HepG2 (cell line): ENCODE measurements around the gene GAD1. TPM values are rescaled to one million over a fixed set of nuclear protein-coding genes. Genes with fewer than 3 reads are reported as not detected.

ENCODE experiments used
- FOXM1 ChIP-seq: sonication (generic); formaldehyde crosslinking; IDR thresholded peaks from 2 replicates; pipeline ENCODE4 v1.5.0; 2020; ENCODE audit warnings: missing genetic modification reagents
- KAT7 ChIP-seq: IDR thresholded peaks from 2 replicates; pipeline ENCODE4 v1.6.1; 2018; ENCODE audit warnings: borderline replicate concordance, missing compliant biosample characterization
- KDM5A ChIP-seq: fragments of 200-600 bp; sonication (generic); IDR thresholded peaks from 2 replicates; pipeline ENCODE4 v1.7.0; 2018; ENCODE audit warnings: antibody characterized with exemption, mild to moderate bottlenecking, low read length, borderline replicate concordance
- NFE2L1 ChIP-seq: sonication (generic); formaldehyde crosslinking; IDR thresholded peaks from 2 replicates; pipeline ENCODE4 v1.4.0; 2020; ENCODE audit warnings: missing genetic modification reagents, mild to moderate bottlenecking, borderline replicate concordance
- SNAI1 ChIP-seq: sonication (generic); formaldehyde crosslinking; IDR thresholded peaks from 2 replicates; pipeline ENCODE4 v1.5.0; 2020; ENCODE audit warnings: mild to moderate bottlenecking, missing genetic modification reagents, borderline replicate concordance
- ZBTB20 ChIP-seq: sonication (generic); formaldehyde crosslinking; IDR thresholded peaks from 2 replicates; pipeline ENCODE4 v1.8.1; 2023; ENCODE audit warnings: missing genetic modification reagents, low read depth, mild to moderate bottlenecking, borderline replicate concordance
- ZFP90 ChIP-seq: sonication (generic); formaldehyde crosslinking; IDR thresholded peaks from 2 replicates; pipeline ENCODE4 v1.8.0; 2022; ENCODE audit warnings: missing genetic modification reagents, mild to moderate bottlenecking, inconsistent platforms, borderline replicate concordance
- ZNF10 ChIP-seq: sonication (generic); formaldehyde crosslinking; IDR thresholded peaks from 2 replicates; pipeline ENCODE4 v1.4.0; 2020; ENCODE audit warnings: mild to moderate bottlenecking, low read depth, missing genetic modification reagents, borderline replicate concordance
- ZNF317 ChIP-seq: sonication (generic); formaldehyde crosslinking; IDR thresholded peaks from 2 replicates; pipeline ENCODE4 v1.5.0; 2020; ENCODE audit warnings: mild to moderate bottlenecking, missing genetic modification reagents
- ZNF543 ChIP-seq: sonication (generic); formaldehyde crosslinking; IDR thresholded peaks from 2 replicates; pipeline ENCODE4 v1.4.0; 2020; ENCODE audit warnings: mild to moderate bottlenecking, missing genetic modification reagents
- ZNF562 ChIP-seq: sonication (generic); formaldehyde crosslinking; IDR thresholded peaks from 2 replicates; pipeline ENCODE4 v1.8.0; 2022; ENCODE audit warnings: missing genetic modification reagents, borderline replicate concordance
- ZNF569 ChIP-seq: sonication (generic); formaldehyde crosslinking; IDR thresholded peaks from 2 replicates; pipeline ENCODE4 v1.5.0; 2020; ENCODE audit warnings: mild to moderate bottlenecking, missing genetic modification reagents, moderate library complexity, borderline replicate concordance
- ZNF792 ChIP-seq: IDR thresholded peaks from 2 replicates; pipeline ENCODE4 v1.6.1; 2016
- ZNF800 ChIP-seq: sonication (generic); formaldehyde crosslinking; IDR thresholded peaks from 2 replicates; pipeline ENCODE4 v1.4.0; 2020; ENCODE audit warnings: missing genetic modification reagents
- ZNF850 ChIP-seq: sonication (generic); formaldehyde crosslinking; conservative IDR thresholded peaks from 2 replicates; pipeline ENCODE4 v1.9.0; 2021; ENCODE audit warnings: mild to moderate bottlenecking, missing genetic modification reagents
- ZSCAN29 ChIP-seq: sonication (generic); formaldehyde crosslinking; conservative IDR thresholded peaks from 2 replicates; pipeline ENCODE4 v1.4.0; 2020; ENCODE audit warnings: mild to moderate bottlenecking, missing genetic modification reagents
- polyA plus RNA-seq, 8 experiments: library from polyadenylated mRNA; depleted of rRNA in 3 of 8; stranded (reverse) in 7 of 8; unstranded in 1 of 8; fragments of >200 nt; fragmentation: Illumina TruSeq in 4 of 8; extraction: Trizol in 4 of 8; gene quantifications; 2 replicates each; pipeline versions ENCODE4 v1.2.1 to v1.2.3, GENCODE V29; 2011 to 2016; ENCODE audit warnings: low read depth in 4 of 8, missing spikeins in 1 of 8, mixed read lengths in 1 of 8; ENCODE audit not compliant: insufficient read depth in 1 of 8
- total RNA-seq, 5 experiments: library from RNA; depleted of rRNA; stranded (reverse); fragments of >200 nt; fragmentation: Illumina TruSeq; extraction: Trizol; gene quantifications; 2 replicates each; pipeline ENCODE4 v1.2.3, GENCODE V29; 2016; ENCODE audit warnings: low read depth in 1 of 5
- TF ChIP-seq, protein P1 (sequence below): sonication (generic); formaldehyde crosslinking; IDR thresholded peaks from 2 replicates; pipeline ENCODE4 v1.4.0; 2020; ENCODE audit warnings: missing genetic modification reagents, mild to moderate bottlenecking, borderline replicate concordance
- TF ChIP-seq, protein P2 (sequence below): fragments of 450-650 bp; IDR thresholded peaks from 2 replicates; pipeline ENCODE4 v1.6.1; 2017

The GAD1 gene
- total and polyA plus RNA-seq, 2 of the 13 experiments (the other 11 are each of a cell fraction or from before 2014, with no cell fraction given), result 0.09 to 0.13 TPM

DNA sequence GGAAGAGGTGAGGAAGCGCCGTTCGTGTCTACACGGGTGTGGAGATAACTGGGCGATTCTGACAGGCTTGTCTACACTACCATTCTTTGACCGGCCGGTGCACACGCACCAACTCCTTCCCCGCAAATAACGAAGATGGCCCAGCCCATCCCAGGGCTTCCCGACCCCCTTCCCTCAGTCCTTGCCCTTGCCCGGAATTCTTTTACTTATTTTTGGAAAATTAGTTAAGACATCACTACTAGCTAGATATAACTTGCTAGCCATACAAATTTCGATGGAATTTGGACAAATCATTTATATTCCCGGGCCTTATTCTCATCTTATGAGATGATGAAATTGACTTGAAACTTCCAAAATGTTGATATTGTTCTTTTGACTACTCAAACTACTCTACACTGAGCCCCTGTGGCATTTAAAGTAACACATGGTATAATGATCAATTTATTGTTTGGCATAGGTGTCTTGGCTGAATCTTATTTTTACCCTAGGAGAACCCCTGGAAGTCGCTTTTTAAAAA, 45.2 kb upstream of the GAD1 start (continued):
- TF ChIP-seq ZNF850 (CRISPR knock-in tag) (no peak), ZSCAN29 (CRISPR knock-in tag) (peak; percentile 99), KDM5A (no peak), SNAI1 (CRISPR knock-in tag) (no peak), FOXM1 (CRISPR knock-in tag) (no peak), ZNF317 (CRISPR knock-in tag) (no peak), ZBTB20 (CRISPR knock-in tag) (no peak), ZNF569 (CRISPR knock-in tag) (no peak), NFE2L1 (CRISPR knock-in tag) (no peak), ZNF792 (CRISPR knock-in tag) (no peak), ZNF543 (peak; percentile 4; the same call in 1 of the 2 replicates), ZFP90 (0 out of 2 replicates have a peak, but pooled peaks have one; percentile 24), KAT7 (CRISPR knock-in tag) (no peak), ZNF562 (CRISPR knock-in tag) (no peak), ZNF800 (peak; percentile 7; the same call in 1 of the 2 replicates), ZNF10 (no peak)
- TF ChIP-seq, protein P1, sequence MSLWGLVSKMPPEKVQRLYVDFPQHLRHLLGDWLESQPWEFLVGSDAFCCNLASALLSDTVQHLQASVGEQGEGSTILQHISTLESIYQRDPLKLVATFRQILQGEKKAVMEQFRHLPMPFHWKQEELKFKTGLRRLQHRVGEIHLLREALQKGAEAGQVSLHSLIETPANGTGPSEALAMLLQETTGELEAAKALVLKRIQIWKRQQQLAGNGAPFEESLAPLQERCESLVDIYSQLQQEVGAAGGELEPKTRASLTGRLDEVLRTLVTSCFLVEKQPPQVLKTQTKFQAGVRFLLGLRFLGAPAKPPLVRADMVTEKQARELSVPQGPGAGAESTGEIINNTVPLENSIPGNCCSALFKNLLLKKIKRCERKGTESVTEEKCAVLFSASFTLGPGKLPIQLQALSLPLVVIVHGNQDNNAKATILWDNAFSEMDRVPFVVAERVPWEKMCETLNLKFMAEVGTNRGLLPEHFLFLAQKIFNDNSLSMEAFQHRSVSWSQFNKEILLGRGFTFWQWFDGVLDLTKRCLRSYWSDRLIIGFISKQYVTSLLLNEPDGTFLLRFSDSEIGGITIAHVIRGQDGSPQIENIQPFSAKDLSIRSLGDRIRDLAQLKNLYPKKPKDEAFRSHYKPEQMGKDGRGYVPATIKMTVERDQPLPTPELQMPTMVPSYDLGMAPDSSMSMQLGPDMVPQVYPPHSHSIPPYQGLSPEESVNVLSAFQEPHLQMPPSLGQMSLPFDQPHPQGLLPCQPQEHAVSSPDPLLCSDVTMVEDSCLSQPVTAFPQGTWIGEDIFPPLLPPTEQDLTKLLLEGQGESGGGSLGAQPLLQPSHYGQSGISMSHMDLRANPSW, result no peak
- TF ChIP-seq, protein P2, sequence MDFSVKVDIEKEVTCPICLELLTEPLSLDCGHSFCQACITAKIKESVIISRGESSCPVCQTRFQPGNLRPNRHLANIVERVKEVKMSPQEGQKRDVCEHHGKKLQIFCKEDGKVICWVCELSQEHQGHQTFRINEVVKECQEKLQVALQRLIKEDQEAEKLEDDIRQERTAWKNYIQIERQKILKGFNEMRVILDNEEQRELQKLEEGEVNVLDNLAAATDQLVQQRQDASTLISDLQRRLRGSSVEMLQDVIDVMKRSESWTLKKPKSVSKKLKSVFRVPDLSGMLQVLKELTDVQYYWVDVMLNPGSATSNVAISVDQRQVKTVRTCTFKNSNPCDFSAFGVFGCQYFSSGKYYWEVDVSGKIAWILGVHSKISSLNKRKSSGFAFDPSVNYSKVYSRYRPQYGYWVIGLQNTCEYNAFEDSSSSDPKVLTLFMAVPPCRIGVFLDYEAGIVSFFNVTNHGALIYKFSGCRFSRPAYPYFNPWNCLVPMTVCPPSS, result no peak
